Iris pigment epithelial cell (primary cell): ENCODE data around the gene PRKCA.

Experiments used
- DNase-seq: peaks from one replicate; pipeline ENCODE4 v3.0.0-alpha.2; 2011; ENCODE audit warnings: low read depth

PRKCA gene

DNA sequence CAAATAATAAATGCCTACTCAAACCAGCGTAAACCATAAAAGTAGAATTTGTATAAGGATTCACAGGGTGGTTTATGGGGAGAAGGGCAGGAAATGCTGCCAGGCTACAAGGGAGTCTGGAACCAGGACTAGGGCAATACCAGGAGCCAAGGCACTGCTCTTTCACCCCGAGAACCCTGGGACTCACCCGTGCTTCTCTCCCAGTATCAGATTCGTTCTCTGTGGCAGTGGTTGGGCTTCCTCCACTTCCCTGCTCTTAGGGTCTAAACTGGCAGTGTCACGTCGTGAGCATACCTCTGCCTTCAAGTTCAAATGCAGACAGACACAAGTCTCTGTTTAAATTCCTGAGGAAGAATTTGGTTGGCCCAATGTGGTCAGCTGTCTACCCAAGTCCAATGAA, 49.3 kb downstream of the PRKCA start:
- DNase-seq = no peak

DNA sequence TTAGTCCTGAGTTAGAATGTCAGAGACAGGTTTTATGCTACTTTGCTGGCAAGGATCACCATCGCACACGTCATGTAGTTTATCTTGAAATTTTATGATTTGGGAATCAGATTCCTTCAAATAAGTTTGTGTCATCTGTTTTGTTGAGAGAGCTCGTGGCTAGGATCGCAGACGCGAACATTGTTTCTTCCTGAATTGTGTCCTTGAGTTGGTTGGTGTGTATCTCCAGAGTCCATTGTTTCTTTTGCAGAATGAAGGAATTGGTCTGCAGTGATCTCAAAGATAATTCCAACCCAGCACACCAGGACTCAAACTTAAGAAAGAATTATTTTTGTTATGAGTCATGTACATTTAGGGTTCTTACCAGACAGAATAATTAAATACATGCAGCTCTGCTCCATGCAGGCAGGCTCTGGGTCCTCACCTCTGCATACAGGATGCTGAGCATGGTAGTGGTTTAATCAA, 51.6 kb downstream of the PRKCA start:
- DNase-seq = peak; percentile 69

DNA sequence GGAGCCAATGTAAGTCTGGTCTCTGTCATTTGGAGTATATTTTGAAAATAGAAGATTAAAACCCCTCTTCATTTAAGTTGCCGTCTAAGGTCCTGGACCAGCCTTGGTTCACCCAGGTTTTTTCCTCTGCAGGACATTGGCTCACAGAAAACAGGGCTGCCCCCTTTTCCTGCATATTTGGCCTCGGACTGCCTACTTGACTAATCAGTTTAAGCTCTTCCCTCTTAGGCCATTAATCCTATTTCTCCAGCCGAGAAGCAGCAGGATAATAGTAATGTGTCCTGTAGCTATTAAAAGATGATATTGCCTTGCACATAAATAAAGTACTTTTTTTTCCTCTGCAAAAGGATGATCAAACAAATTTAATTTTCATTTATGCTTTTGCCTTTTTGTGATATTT, 52.1 kb downstream of the PRKCA start:
- peak; percentile 21 for DNase-seq

DNA sequence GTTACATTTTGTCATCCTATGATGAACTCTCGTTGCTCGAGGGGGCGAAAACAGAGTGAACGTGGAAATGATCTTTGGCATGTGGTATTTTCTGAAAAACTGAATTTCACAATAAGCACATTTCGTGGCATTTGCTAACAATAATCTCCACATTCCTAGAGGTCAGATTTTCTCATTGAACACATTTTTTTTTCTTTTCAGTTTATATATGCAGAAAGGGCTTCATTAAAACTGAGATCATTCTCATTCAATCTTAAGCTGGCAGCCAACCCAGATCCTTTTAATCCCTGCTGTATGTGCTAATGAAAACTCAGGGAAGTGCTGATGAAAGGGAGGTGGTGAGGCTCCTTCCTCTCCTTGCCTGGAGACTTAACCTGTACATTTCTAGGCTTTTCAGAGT, 52.6 kb downstream of the PRKCA start:
- DNase-seq = peak; percentile 79

DNA sequence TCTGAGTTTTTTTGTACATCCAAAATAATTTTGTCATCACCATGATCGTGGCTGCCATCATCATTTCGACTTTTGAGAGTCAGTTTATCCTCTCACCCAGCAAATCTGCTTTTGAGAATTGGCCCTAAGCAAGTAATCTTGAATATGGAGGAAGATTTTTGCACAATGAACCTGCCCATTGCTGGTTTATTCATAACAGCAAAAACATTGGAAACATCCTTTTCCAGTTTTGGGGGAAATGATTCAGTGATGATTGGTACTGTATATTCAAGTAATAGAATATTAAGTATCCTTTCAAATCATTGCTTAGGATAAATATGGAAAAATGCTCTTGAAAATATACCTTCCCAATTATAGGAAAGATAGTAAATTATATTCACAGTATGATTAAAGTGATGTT, 53.1 kb downstream of the PRKCA start:
- DNase-seq = no peak

DNA sequence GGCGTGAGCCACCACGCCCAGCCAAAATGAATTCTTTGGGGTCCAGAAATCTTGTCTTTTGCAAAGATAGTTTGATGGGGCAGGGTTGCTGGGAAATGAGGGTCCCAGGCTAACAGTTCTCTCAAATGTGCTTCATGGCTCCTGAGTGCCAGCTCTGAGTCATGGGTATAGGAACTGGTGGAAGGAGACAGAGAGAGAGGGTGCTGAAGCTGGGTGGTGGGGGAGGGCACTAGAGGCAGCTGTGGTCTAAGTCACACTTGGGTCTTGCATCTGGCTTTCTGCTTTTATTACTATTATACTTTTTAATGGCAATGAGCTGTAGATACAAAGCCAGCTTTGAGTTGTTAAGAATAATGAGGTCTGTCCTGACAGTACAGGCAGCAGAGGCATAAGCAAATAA, 54.6 kb downstream of the PRKCA start:
- DNase-seq = peak; percentile 30

DNA sequence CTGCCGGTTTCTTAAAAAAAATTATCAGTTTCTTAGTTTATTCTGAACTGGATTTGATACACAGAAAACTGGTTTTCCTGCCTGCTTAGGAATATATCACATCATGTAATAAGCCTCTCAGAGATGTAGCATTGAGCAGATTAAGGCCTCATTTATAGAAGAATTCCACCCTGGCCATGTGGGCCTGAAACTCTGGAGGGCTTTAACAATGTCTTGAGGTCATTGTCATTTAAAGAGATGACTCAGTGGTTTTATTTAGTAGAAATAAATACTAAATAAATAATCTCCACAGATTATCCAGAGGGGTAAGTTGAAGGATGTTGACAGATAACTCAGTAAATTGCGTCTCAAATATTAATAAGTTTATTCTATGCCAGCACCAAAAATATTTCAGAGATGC, 56.9 kb downstream of the PRKCA start:
- no peak for DNase-seq

DNA sequence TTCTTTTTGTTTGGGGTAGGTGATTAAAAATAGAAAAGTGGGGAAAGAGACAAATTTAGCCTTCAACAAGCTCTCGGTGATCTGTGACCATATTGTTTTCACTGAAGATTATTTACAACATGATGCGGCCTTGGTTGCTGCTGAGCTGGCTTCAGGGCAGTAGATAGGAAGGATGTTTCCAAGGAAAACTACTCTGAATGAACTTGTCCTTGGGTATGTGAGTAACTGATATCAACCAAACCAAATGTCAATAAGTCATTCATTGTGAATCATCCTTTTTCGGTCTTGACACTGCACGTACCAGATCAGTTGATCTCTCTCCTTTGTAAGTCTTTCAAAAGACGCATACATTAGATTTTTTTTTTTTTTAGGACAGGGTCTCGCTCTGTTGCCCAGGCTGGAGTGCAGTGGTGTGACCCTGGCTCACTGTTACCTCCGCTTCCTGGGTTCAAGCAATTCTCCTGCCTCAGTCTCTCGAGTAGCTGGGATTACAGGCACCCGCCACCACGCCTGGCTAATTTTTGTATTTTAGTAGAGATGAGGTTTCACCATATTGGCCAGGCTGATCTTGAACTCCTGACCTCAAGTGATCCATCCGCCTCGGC, 58.6 kb downstream of the PRKCA start:
- DNase-seq = peak; percentile 47

DNA sequence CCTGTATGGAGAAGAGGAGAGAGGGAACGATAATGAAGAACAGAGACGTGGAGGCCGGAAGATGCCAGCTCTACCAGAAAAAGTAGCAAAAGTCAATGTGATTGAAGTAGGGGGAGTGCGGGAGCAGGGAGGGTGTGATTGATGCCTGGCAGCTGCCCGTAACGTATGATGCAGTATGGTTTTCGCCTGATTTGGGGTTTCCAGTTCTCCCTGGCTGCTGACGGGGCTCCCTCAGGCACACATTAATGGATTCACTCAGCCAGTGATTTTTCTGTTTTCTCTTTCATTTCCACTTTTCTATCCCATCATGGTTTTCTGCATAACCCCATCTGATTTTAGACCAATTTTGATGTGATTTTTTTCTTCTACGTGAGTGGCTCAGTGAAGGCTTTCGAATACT, 62.1 kb downstream of the PRKCA start:
- DNase-seq = no peak

DNA sequence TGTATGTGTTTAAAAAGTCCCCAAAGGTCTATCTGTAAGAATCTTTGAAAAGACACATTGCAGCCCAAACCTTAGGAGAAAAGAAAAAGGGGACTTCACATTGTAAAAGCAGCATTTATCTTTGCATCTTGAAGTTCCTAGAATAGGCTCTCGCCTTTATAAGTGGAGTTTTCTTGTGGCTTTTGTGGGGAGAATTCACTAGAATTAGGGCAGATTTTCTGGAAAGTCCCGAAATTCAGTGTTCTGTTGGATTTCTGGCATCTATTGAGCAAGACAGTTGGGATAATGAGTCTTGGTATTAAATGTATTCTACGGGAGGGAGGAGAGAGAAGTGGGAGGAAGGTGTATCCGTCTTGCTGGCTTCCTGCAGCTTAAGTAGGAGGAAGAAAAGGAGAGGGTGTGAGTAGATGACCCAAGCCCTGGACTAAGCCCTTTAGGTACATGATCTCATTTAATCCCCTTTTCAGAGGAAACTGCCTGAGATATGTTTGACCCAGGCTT, 62.6 kb downstream of the PRKCA start:
- DNase-seq = peak; percentile 21

DNA sequence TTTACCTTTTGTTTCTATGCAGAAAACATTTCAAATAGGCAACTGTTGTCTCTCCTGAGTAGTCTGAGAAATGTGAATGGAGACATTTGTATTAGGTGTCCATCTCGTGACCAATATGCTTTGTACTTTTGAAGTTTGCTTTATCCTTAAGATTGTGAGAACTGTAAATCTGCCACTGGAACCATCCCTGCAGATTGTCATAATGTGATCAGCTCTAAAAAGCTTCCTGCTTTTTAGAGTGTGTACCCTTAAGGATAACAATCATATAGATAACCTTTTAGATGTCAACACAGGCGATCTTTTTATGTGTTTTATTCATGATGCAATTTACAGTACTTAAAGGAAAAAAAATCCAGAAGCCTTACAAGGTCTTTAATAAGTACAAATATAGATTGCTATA, 63.5 kb downstream of the PRKCA start:
- no peak for DNase-seq

DNA sequence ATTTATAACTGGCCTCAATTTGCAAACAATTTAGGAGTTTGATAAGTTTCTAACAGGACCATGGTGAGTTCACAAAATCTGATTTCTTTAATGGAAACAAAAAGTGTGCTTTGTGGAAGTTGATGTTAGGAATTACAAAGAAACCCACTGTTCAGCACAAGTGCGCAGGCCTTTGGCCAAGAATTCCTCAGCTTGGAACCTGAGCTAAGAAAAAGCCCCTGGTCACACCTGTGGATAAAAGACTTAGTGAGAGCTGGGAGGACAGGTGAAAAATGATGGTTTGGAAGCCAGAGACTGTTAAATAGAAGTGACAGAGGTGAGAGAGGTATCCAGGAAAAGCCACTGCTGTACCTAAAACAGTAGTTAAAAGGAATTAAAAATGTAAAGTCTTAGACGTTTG, 64.7 kb downstream of the PRKCA start:
- DNase-seq = no peak

DNA sequence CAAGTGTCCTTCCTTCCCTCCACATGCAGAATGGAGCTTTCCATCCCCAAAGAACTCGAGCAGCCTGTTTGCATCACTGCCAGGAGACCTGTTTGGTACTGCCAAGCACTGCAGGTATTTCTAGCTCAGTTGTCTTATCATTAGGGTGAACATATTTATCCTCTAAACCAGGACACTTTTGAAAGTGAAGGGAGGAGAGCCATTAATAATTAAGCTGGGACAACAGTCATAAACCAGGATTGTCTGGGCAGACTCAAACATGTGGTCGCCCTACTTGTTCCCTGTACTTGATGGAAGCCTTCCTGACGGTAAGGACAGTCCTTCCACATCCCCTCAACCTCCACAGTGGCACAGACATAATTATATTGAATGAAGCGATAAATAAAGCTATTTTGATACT, 67.4 kb downstream of the PRKCA start:
- DNase-seq = no peak

DNA sequence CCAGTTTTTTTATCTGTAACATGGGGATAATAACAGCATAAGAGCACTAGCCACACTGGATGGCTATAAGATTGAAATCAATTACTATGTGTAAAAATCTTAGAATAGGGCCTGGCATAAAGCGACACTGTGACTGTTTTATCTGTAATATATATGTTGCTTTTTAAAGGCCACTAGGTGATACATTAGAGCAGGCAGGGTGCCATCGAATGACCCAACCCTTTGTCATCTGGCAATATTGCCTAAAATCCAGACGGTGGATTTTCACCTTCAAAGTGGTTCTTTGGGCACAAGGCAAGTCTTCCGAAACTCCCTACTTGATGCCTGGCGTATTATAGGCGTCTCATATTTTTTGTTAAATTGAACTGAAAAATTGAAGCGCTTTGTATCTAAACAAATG, 69.1 kb downstream of the PRKCA start:
- no peak for DNase-seq

DNA sequence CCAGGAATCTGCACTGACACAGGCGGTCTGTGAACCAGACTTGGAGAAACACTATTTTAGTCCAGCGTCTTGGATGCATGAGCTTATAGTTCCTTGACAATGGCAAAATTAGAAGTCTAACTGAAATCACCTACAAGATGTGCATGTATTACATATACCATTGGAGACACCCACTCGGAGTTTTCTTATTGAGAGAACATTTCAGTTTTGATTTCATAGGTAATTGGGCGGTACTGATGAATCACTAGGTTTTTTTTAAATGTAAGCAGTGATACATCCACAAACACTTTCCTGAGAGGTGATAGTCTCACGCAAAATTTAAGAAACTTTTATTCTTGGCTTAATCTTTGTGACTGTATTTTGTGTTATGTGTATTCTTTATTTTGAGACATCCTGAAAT, 69.8 kb downstream of the PRKCA start:
- DNase-seq = no peak

DNA sequence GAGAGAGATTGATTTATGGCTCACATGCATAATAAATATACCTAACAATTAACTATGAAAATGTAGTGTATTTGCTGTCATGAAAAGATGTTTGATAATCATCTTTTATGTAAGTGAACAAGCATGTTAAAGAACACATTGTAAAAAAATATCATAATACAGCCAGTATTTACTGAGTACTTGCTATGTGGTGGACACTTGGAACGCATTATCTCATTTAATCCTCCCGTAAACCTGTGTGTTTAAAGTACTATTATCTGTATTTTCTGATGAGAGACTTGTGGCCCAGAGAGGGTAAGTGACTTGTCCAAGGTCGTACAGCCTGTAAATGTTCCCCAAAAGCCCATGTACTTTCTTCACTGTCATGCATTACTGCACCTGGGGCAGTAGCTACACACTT, 70.7 kb downstream of the PRKCA start:
- DNase-seq = no peak

DNA sequence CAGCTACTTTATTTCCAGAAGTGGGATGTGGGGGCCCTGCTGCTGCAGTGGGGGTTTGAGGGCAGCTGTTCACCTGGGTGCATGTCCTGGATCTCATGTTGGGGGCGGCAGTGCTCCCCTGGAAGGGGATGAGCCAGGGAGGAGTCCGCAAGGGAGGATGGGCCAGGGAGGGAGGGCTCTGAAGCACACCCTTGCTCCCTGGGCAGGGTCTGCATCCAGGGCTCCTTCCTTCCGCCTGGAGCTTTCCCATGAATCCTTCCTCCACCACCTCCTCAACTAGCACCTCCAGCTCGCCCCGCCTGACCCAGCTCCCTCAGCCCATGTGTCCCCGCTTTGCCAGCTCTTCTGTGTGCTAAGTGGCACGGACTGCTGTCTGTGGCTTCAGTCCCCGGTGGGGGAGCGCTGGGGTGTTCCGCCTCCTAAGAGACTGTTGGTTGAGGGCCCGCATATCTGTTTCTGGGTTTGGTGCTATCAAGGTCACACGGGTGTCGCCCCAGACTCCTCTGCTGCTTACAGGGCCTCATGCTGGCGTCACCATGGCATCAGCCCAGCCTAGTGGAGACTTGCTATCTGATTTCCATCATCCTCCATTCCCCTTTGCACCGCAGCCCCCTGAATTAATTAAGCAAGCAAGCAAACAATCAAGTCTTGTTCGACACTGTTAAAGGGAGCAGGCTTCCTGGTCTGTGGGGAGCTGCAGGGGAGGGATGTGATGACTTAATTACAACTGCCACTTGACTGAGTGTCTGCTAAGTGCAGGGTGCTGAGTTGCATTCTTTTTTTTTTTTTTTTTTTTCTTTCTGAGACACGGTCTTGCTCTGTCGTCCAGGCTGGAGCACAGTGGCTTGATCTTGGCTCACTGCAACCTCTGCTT, 71.8 kb downstream of the PRKCA start:
- peak; percentile 17 for DNase-seq

DNA sequence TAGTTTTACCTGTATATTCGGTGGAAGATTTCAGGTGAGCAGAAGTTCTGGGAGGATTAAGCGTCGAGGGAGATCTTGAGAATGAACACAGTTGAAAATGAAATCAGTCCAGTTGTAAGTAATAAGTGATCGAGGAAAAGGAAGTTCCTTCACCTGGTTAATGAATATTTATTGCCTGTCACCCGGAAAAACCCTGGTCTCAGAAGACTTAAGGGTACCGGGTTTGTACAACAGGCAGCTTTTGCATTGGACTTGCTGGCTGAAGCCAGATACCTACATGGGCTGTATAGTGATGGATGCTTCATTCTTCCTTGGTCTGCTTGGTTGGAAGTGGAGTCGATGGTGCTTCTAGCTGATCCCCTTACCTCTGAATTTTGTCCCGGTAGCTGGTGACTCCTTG, 72.7 kb downstream of the PRKCA start:
- no peak for DNase-seq

DNA sequence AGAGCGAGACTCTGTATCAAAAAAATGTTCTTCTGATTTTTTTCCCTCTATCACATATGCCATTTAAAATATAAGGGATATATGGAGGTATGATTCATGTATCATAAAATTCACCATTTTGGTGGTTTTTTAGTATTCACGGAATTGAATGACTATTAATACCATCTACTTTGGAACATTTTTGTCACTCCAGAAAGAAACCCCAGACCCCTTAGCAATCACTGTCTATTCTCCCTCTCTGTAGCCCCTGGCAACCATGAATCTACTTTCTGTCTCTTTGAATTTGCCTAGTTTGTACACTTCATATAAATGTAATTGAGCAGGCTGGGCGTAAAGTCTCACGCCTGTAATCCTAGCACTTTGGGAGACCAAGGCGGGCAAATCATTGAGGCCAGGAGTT, 75.9 kb downstream of the PRKCA start:
- DNase-seq = peak; percentile 67

DNA sequence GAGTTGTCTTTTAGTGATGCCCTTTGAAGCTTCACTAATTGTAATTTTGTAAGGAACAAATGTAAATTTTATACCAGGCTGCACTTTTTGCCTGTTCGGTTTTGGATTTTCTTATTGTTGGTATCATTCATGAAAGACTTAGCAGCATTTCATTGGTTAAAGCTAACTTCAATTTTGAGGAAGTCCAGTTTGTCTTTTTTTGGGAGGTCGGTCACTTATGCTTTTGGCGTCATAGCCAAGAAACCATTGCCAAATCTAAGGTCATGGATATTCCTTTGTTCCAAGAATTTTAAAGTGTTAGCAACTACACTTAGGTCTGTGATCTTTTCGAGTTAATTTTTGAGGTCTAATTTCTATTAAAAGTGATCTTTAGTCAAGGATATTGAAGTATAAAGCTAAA, 77.1 kb downstream of the PRKCA start:
- no peak for DNase-seq

DNA sequence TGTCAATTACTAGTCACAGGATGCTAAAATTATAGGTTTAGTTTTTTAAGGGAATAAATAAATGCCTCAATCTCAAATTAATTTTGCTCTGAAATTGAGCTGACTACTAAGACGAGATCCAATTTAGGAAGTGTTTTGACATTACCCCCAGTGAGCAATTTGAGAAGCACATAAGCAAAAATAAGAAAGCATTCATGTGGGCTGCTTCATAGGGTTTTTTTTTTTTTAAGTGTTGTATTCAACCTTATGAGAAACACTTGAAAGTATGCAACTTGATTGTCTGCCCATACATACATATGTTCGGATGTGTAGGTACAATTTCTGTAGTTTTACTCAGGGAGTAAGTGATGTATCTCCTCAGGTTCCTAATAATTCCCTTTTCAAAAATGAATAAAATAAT, 77.6 kb downstream of the PRKCA start:
- DNase-seq = no peak

DNA sequence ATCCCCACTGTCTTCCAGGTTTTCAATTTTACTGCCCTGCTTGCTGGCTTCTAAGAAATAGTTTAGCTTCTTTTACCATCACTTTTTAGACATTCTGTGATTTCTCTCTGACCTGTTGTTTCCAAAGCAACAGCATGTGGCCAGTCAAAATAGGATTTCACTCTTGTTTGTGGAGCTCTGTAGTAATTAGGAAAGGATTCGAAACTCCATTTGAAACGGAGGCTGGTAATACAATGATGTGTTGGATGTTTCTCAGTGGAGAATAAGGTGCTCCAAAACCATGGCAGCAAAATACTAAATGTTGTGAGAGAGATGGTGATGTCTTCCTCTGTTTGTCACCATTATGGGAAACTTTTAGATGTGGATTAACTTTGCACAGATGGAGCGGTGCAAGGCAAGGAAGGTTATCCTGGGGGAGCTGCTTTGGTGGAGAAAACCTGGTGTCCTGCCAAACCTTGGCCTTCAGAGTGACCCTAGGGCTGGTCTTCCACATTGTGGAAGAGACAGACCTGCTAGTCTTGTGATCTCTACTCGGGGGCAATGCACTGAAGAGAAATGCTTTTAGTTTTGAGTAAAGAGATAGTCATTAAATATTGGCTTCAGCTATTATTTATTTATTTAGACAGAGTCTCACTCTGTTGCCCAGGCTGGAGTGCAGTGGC, 79.4 kb downstream of the PRKCA start:
- DNase-seq = no peak

DNA sequence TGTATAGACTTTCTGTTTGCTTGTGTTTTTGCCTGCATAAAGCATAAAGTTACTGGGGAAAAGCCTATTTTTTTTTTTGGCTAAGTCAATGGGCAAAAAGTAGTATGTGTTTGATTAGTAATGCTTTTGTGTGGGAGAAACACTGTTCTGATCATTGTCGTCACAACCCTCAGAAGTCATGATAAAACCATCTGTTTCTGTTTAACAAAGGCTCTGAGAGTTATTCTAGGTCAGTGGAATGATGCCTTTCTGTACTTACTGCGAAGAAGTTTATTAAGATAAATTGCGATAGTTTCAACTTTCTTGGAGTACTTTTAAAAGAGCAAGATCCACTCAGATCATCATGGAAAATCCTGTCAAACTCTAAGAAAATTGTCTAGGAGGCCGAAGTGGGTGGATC, 80.9 kb downstream of the PRKCA start:
- DNase-seq = peak; percentile 94
